Endodermal cell (in vitro differentiated cells): ENCODE results near the gene KDM8. TPM values are rescaled to one million over a fixed set of nuclear protein-coding genes. Genes with fewer than 3 reads are reported as not detected.

Experiments
- DNase-seq: peaks from one replicate; pipeline ENCODE4 v3.0.0-alpha.2; 2017
- H3K27ac ChIP-seq: 2 replicates; pipeline ENCODE4 v1.5.1; 2013; ENCODE audit warnings: mild to moderate bottlenecking, low read depth, low read length, moderate library complexity
- H3K27me3 ChIP-seq: 2 replicates; pipeline ENCODE4 v1.6.1; 2013; ENCODE audit warnings: mild to moderate bottlenecking, low read length, moderate library complexity; ENCODE audit not compliant: insufficient read depth, control insufficient read depth, poor library complexity, severe bottlenecking
- H3K36me3 ChIP-seq: 2 replicates; pipeline ENCODE4 v1.7.0; 2013; ENCODE audit warnings: mild to moderate bottlenecking, low read length, moderate library complexity; ENCODE audit not compliant: control insufficient read depth, insufficient read depth
- H3K4me1 ChIP-seq: one replicate; pipeline ENCODE4 v1.7.0; 2013; ENCODE audit warnings: low read length; ENCODE audit not compliant: control insufficient read depth, insufficient read depth
- H3K4me3 ChIP-seq: 2 replicates; pipeline ENCODE4 v1.5.1; 2013; ENCODE audit warnings: mild to moderate bottlenecking, low read length, moderate library complexity
- H3K9ac ChIP-seq: 2 replicates; pipeline ENCODE4 v1.6.1; 2013; ENCODE audit warnings: mild to moderate bottlenecking, low read length, moderate library complexity; ENCODE audit not compliant: poor library complexity, severe bottlenecking; ENCODE audit errors: extremely low read depth
- H3K9me3 ChIP-seq: 2 replicates; pipeline ENCODE4 v1.6.1; 2013; ENCODE audit warnings: mild to moderate bottlenecking, low read length, moderate library complexity; ENCODE audit not compliant: control insufficient read depth
- H3K27ac Mint-ChIP-seq: 2 replicates; pipeline ENCODE4 v1.8.0; 2020; ENCODE audit warnings: mixed read lengths
- H3K27me3 Mint-ChIP-seq: 2 replicates; pipeline ENCODE4 v1.8.0; 2021; ENCODE audit warnings: mild to moderate bottlenecking, mixed read lengths; ENCODE audit not compliant: insufficient read depth
- H3K36me3 Mint-ChIP-seq: 2 replicates; pipeline ENCODE4 v1.8.0; 2020; ENCODE audit warnings: low read depth, mixed read lengths
- H3K4me1 Mint-ChIP-seq: 2 replicates; pipeline ENCODE4 v1.8.0; 2020; ENCODE audit warnings: mixed read lengths
- H3K4me3 Mint-ChIP-seq: 2 replicates; pipeline ENCODE4 v1.8.0; 2020; ENCODE audit warnings: mild to moderate bottlenecking, moderate library complexity, mixed read lengths
- H3K9me3 Mint-ChIP-seq: 2 replicates; pipeline ENCODE4 v1.8.0; 2020; ENCODE audit warnings: mild to moderate bottlenecking, mixed read lengths
- CTCF ChIP-seq: fragments of 200-600 bp; sonication (generic); conservative IDR thresholded peaks from 2 replicates; pipeline ENCODE4 v1.5.0; 2021; ENCODE audit warnings: antibody characterized with exemption, mild to moderate bottlenecking
- WGBS, 2 experiments: methylation state at CpG; one replicate each; pipeline versions ENCODE4 v1.1.5 to v1.1.7; 2013; ENCODE audit warnings: missing lambda C conversion rate in 2 of 2, mixed read lengths in 1 of 2; ENCODE audit not compliant: insufficient coverage in 1 of 2, insufficient read length in 1 of 2; 5-methylcytosine and 5-hydroxymethylcytosine counted together
- total RNA-seq, 2 donors: library from RNA; stranded (reverse); fragmentation: NEBNext Ultra II Directional in 1 of 2; extraction: Animal tissue kit (Norgen Biotek cat#: 25700) in 1 of 2; gene quantifications; 2 replicates in 1 of 2; 3 replicates in 1 of 2; pipeline ENCODE4 v1.2.1, GENCODE V29; 2021

Gene KDM8
- total RNA-seq, 2 donors from 2014 or later, result 11.0 to 12.1 TPM

- Mint-ChIP-seq H3K4me3 (no peak overlapping the region), H3K27ac (no peak overlapping the region), H3K36me3 (peaks cover 9% of the 10 kb centered on the region), H3K9me3 (peaks cover under 1% of the 10 kb centered on the region), H3K4me1 (peaks cover 13% of the 10 kb centered on the region), H3K27me3 (no peaks in the 10 kb centered on the region)
- Histone ChIP-seq H3K9ac (no peak overlapping the region), H3K4me1 (peaks cover 6% of the 10 kb centered on the region), H3K9me3 (no peaks in the 10 kb centered on the region), H3K27me3 (no peaks in the 10 kb centered on the region), H3K4me3 (no peak overlapping the region), H3K36me3 (peaks cover 4% of the 10 kb centered on the region), H3K27ac (no peak overlapping the region)
- WGBS, 2 experiments, result 94 to 95% methylated on average over 5 to 8 of the region's 8 CpGs
- TF ChIP-seq CTCF, result no peak
- DNase-seq, result no peak
Observed at GRCh38 chr16:27208081-27208680, 4.9 kb downstream of the KDM8 start.

DNA sequence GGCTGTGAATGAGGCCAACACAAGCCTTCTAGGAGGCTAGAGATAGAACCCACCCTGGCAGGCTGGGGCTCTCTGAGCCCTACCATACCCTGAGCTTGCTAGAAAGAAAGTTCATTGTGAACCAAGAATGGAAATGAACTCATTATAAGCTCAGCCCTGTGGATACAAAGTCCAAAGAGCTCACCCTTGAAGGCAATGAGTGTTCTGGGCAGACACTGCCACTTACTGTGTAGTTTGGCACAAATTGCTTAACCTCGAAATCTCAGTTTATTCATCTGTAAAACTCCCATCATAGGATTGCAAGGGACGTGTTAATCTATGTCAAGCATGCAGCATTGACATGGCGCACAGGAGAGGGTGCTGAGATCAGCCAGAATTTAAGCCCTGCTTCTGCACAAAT is 5.5 kb downstream of the KDM8 start:
- peaks cover 13% of the 10 kb centered on the region for H3K4me1 Mint-ChIP-seq
- no peak overlapping the region for H3K4me3 ChIP-seq

DNA sequence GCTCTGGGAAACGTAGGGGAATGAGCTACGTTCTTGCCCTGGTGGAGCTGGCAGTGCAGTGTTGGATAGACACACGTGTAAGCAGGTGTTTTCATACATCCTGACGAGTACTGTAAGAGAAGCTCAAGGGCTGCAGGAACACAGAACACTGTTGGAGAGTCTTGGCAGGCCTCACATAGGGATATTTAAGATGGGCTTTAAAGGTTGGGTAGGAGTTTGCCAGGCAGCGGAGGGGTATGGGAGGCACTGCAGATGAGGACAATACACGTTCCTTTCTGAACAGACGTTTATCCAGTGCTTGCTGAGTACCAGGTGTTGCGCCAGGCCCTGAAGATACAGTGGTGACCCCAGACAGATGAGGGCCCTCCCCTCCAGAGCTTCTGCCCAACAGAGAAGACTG is 6.3 kb downstream of the KDM8 start:
- no peak for DNase-seq
- H3K27ac ChIP-seq, result no peak overlapping the region
- no peaks in the 10 kb centered on the region for H3K27me3 ChIP-seq
- no peak for TF ChIP-seq CTCF
- Mint-ChIP-seq H3K27me3 (no peaks in the 10 kb centered on the region), H3K4me1 (peaks cover 8% of the 10 kb centered on the region), H3K4me3 (no peak overlapping the region), H3K9me3 (no peaks in the 10 kb centered on the region), H3K36me3 (peaks cover 13% of the 10 kb centered on the region), H3K27ac (peak overlapping the region; percentile 70)
- peaks cover 3% of the 10 kb centered on the region for H3K4me1 ChIP-seq
- no peaks in the 10 kb centered on the region for H3K9me3 ChIP-seq
- H3K9ac ChIP-seq, result no peak overlapping the region
- H3K36me3 ChIP-seq, result peaks cover 4% of the 10 kb centered on the region
- H3K4me3 ChIP-seq, result no peak overlapping the region
- 95 to 96% methylated on average over 6 to 8 of the region's 8 CpGs for WGBS, 2 experiments

More for the DNA sequence above, 5.5 kb downstream of the KDM8 start:
- no peak overlapping the region for H3K27ac Mint-ChIP-seq
- no peaks in the 10 kb centered on the region for H3K9me3 Mint-ChIP-seq
- no peaks in the 10 kb centered on the region for H3K27me3 Mint-ChIP-seq
- H3K4me1 ChIP-seq, result peaks cover 6% of the 10 kb centered on the region
- no peak overlapping the region for H3K4me3 Mint-ChIP-seq
- 96 to 97% methylated on average over 3 of the region's 3 CpGs for WGBS, 2 experiments
- no peaks in the 10 kb centered on the region for H3K27me3 ChIP-seq
- peaks cover 4% of the 10 kb centered on the region for H3K36me3 ChIP-seq
- no peak overlapping the region for H3K9ac ChIP-seq
- H3K9me3 ChIP-seq, result no peaks in the 10 kb centered on the region
- H3K27ac ChIP-seq, result no peak overlapping the region
- TF ChIP-seq CTCF, result no peak
- DNase-seq, result no peak
- peaks cover 10% of the 10 kb centered on the region for H3K36me3 Mint-ChIP-seq
